ENCODE data around the gene TEX9. TPM values are rescaled to one million over a fixed set of nuclear protein-coding genes. Genes with fewer than 3 reads are reported as not detected.

TEX9 gene
- total and polyA plus RNA-seq, 2 of the 4 experiments (the other 2 are of a cell fraction), result 0.63 to 1.4 TPM

DNA sequence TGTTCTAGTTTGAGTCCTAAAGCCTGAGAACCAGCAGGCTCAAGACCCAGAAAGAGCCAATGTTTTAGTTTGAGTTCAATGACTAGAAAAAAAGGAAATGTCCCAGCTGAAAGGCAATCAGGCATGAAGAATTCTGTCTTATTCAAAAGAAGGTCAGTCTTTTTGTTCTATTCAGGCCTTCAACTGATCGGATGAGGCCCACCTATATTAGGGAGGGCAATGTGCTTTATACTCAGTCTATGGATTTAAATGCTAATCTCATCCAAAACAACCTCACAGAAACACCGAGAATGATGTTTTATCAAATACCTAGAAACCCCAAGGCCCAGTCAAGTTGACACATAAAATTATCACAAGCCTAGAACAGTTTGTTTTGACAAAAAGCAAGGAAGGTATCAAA lies 95.7 kb downstream of the TEX9 start:
- Histone ChIP-seq H4K8ac (ENCODE audit: low read depth in 2 of 2, low read length in 2 of 2) (no peak overlapping the region), H2BK5ac (ENCODE audit: low read depth, low read length, poor library complexity, severe bottlenecking) (no peak overlapping the region), H2BK15ac (ENCODE audit: low read depth, low read length) (no peak overlapping the region), H2AK5ac (ENCODE audit: low read depth, low read length) (no peak overlapping the region), H3K18ac (ENCODE audit: low read depth, low read length) (no peak overlapping the region), H4K20me1 (ENCODE audit: insufficient read depth, low read length) (no peaks in the 10 kb centered on the region), H3K27ac (ENCODE audit: insufficient read depth, low read length) (no peak overlapping the region), H3K4me2 (ENCODE audit: low read depth, low read length) (no peak overlapping the region), H3K9me3 (ENCODE audit: control insufficient read depth, insufficient read depth, low read length) (no peaks in the 10 kb centered on the region), H2BK120ac (ENCODE audit: low read depth, low read length) (no peak overlapping the region), H3K9ac (ENCODE audit: low read depth, low read length) (no peak overlapping the region), H4K5ac (ENCODE audit: low read depth, low read length) (no peak overlapping the region), H3K36me3 (ENCODE audit: control insufficient read depth, insufficient read depth, low read length) (no peaks in the 10 kb centered on the region), H3K79me1 (ENCODE audit: low read depth in 1 of 2, low read length in 2 of 2) (no peaks in the 10 kb centered on the region), H3K27me3 (ENCODE audit: control insufficient read depth, insufficient read depth, low read length) (no peaks in the 10 kb centered on the region), H3K9me1 (ENCODE audit: insufficient read depth, low read length) (no peaks in the 10 kb centered on the region), H2AK9ac (replicated peaks; ENCODE audit: low read depth, low read length, poor library complexity) (no peak overlapping the region), H3K23ac (ENCODE audit: low read depth, low read length) (no peak overlapping the region), H2AFZ (replicated peaks; ENCODE audit: low read length, poor library complexity) (no peak overlapping the region), H2BK20ac (ENCODE audit: low read depth, low read length) (no peak overlapping the region), H3K4ac (ENCODE audit: low read depth, low read length) (no peak overlapping the region), H4K91ac (ENCODE audit: insufficient read depth, low read depth, low read length) (no peak overlapping the region), H3K56ac (ENCODE audit: extremely low read depth, insufficient read depth, low read length) (no peak overlapping the region), H3K4me1 (ENCODE audit: control insufficient read depth, insufficient read depth, low read length) (no peaks in the 10 kb centered on the region), H3K4me3 (ENCODE audit: insufficient read depth, low read depth, low read length) (no peak overlapping the region), H3K14ac (replicated peaks; ENCODE audit: low read depth, low read length) (no peak overlapping the region)
- in situ Hi-C loops (cut with MboI; ENCODE audit: low sequenced_read_pairs), result no loop called here
- WGBS, 2 experiments (ENCODE audit: extremely low coverage in 2 of 2, insufficient read length in 1 of 2), result no CpG with 5 or more reads among the region's 2 CpGs
- no TSS peak for BruUV-seq (replicated peaks)
- dilution Hi-C loops (cut with HindIII; ENCODE audit: low sequenced_read_pairs, unreplicated experiment), result no loop called here
- ATAC-seq (ENCODE audit: low read depth) (no peak), DNase-seq (no peak)
- ChIA-PET CTCF (no interaction called here), POLR2A (ENCODE audit: unreplicated experiment) (interaction anchor here (0.7 kb wide), 1 partner anchor 8 kb away, joined by 5 read pairs; no protein-coding TSS in a partner anchor)
- TF ChIP-seq MAZ (IDR thresholded peaks at IDR 0.05; ENCODE audit: borderline replicate concordance, low read depth, low read length) (no peak), MXI1 (IDR thresholded peaks at IDR 0.05; ENCODE audit: borderline replicate concordance, low read depth, low read length) (no peak)
- intact Hi-C loops (cut with micrococcal nuclease), result no loop called here
